GM12865 (cell line): ENCODE data around the gene CMTM7.

Experiments used
- DNase-seq: peaks from one replicate; pipeline ENCODE4 v3.0.0; 2010; ENCODE audit warnings: low read depth
- H3K4me3 ChIP-seq: 2 replicates; pipeline ENCODE4 v1.5.1; 2011; ENCODE audit warnings: mild to moderate bottlenecking, low read depth, low read length, control low read depth
- TF ChIP-seq, protein P1 (sequence below): IDR thresholded peaks from 2 replicates; pipeline ENCODE4 v1.5.1; 2011; ENCODE audit warnings: low read length, control low read depth, low read depth, inconsistent platforms; ENCODE audit not compliant: insufficient read depth; ENCODE audit errors: missing control alignments

The CMTM7 gene

DNA sequence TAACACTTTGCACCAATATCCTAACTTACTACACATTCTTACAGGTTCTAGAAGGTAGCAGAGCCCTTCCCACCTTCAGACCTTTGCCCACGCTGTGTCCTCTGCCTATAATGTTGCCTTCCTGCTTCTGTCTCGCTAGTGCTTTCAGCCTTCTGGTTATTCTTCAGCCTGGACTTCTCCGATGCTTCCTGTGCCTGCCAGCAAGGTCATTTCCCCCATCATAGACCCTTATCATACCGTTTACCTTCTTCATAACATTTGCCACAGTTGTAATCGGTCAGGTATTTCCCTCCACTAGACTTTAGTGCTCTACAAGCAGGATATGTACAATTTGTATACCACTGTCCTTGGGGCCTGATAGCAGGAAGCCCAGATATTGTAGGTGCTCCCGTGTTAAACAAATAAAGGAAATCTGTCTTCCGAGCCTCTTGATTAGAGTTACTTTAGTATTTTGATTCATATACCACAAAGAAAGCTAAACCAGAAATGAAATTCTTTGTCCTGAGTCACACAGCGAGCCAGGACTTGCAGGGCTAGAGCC lies 35.8 kb upstream of the CMTM7 start:
- H3K4me3 ChIP-seq = no peak overlapping the region
- DNase-seq = no peak
- TF ChIP-seq, protein P1, sequence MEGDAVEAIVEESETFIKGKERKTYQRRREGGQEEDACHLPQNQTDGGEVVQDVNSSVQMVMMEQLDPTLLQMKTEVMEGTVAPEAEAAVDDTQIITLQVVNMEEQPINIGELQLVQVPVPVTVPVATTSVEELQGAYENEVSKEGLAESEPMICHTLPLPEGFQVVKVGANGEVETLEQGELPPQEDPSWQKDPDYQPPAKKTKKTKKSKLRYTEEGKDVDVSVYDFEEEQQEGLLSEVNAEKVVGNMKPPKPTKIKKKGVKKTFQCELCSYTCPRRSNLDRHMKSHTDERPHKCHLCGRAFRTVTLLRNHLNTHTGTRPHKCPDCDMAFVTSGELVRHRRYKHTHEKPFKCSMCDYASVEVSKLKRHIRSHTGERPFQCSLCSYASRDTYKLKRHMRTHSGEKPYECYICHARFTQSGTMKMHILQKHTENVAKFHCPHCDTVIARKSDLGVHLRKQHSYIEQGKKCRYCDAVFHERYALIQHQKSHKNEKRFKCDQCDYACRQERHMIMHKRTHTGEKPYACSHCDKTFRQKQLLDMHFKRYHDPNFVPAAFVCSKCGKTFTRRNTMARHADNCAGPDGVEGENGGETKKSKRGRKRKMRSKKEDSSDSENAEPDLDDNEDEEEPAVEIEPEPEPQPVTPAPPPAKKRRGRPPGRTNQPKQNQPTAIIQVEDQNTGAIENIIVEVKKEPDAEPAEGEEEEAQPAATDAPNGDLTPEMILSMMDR = no peak

DNA sequence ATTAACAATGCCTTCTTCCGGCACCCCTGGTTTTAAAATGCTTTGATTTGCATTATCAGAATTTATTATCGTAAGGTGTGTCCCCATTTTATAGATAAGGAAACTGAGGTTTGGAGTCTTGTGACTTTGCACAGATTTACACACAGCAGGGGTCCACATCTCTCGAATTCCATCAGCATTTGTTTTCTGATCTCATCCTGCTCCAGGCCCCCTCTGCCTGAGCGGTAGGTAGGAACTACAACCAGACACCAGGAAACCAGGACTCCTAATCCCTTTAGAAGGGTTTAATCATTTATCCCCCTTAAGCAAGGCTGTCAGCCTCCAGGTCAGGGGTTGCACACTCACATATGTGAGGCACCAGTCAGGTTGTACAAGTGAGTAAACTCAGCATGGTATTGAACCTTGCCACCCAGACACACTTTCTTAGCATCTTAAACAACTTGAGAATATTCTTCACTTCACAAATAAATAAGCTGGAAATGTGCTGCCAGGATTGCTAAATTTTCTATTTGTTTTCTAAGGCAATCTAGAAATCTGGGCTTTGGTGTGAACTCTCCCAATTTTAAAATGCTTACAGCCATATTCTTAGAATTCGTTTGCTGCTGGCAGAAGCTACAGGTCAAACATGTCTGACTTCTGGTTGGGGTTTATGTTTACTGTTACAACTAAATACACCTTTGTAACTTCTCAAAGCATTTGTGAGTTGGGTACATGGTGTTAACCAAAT lies 31.7 kb upstream of the CMTM7 start:
- TF ChIP-seq, protein P1 = no peak
- no peak for DNase-seq
- H3K4me3 ChIP-seq = no peak overlapping the region

DNA sequence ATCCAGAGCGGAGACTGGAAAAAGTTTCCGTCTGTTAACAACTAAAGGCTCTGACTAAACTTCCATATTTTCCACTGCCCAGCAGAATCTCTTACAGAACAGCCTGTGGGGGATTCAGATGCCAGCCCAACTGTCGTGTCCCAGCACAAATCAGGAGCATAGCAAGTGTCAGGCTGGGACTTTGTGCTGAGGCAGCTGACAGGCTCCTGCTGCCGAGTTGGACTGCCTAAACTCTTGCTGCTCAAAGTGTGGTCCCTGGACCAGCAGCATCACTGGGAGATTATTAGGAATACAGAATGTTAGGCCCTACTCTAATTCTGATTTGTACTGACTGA lies 31.2 kb upstream of the CMTM7 start:
- TF ChIP-seq, protein P1 = no peak
- no peak for DNase-seq
- H3K4me3 ChIP-seq = no peak overlapping the region

DNA sequence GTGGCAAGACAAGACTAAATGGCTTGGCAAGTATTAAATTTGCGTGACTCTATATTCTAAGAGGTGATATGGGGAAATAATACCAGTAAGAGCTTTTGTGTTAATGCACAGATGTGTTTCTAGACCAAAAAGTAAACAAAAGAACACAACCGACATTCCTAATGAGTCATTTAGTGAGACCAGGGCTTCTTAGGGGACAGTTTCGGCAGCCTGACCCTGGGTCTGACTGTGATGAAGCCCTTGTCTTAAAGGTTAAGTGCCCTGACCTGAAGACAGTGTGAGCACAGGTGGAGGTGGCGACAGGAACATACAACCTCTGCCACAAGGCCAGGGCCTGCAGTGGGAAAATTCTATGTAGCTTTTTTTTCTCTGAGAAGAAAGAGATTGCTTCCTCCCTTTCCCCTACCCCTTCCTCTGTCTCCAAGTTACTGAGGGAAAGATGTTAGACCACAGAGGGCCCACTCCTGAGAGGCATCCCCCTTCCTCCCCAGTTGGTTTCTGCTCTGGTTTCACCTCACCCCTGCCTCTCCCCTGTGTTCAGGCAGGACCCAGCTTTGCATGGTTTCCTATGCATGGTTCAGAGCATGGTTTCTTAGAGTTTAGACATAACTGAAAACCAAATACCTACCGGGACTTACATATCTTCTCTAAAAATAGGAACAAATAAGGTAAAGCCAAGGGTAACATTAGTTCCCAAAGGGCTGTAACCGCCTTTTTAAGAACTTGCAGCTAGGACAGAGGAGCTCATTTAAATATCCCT lies 24.8 kb upstream of the CMTM7 start:
- peak; percentile 72 for DNase-seq
- TF ChIP-seq, protein P1 = no peak
- no peak overlapping the region for H3K4me3 ChIP-seq

DNA sequence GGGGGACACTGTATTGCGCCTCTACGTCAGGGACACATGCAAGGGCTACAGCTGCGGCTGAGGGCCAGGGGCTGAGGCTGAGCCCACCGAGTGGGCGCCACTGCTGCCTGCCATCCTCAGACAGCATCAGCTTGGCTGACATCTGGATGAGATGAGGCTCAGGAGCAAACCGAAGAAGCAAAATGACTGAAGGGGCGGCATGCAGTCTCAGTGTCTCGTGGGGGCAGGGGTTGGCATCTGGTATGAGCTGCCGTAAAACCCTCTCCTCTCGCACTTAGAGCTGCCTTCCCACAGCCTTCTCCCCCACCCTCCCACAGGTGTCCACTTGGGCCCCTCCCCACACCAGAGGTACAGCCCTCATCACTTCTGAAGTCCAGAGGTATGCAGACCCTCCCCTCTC lies 24.2 kb upstream of the CMTM7 start:
- H3K4me3 ChIP-seq = no peak overlapping the region
- DNase-seq = no peak
- TF ChIP-seq, protein P1 = no peak

DNA sequence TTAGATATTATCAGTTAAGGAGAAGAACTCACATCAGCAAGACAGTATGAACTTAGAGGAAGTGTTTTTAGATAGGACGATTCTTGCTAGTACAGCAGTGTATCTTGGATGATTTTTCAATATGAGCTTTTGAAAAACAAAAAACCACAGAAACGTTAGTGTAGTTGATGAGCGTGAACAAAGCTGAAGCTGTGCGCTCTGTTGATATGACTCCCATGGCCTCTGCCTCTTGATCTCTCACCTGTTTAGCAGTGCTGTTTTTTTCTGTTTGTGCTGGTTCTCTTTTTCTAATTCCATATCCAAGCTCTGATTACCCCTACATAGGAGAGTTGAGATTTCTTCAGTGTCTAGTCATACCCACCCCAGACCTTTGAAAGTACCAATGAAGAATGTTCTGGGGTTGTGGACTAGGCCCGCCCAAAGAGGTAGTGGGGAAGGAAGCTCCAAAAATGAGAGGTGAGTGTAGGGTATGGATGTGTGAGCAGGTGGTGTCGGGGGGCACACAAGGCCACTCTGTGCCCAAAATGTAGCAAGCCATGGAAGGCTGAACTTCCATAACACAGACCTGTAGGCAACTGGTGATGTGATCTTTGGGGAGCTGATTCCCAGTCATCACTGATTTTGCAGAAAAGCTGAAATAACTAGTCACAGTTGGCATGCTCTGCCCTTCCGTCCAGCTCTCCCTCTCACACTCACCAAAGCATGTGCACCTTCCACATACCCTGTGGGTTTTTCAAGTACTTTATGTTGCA lies 20.0 kb upstream of the CMTM7 start:
- TF ChIP-seq, protein P1 = no peak
- no peak overlapping the region for H3K4me3 ChIP-seq
- peak; percentile 36 for DNase-seq
